Measurements from ENCODE around the gene AUTS2. TPM values are rescaled to one million over a fixed set of nuclear protein-coding genes. Genes with fewer than 3 reads are reported as not detected.

The AUTS2 gene
- total and polyA plus RNA-seq, 2 of the 8 experiments (the other 6 are each of a cell fraction or from before 2014, with no cell fraction given): 25.9 to 101 TPM

DNA sequence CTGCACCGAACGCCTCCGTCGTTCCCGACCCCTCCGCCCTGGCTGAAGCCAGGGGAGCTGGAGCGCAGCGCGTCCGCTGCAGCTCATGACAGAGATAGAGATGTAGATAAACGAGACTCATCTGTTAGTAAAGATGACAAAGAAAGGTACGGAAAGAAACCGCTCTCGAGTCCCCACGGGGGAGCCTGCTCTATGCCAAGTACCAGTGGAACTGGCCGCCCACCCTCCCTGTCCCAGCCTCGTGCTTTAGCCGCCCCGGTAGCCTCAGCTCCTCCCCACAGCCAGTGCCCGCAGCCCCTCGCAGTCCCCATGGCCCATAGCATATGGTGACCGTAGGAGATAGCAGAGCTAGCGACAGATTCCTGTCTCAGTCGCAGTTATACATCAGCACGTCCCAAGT, 1189.0 kb downstream of the AUTS2 start:
- Histone ChIP-seq H2BK20ac (ENCODE audit: low read length) (no peak overlapping the region), H3K36me3 (ENCODE audit: control insufficient read depth in 2 of 4, insufficient read depth in 4 of 4, low read length in 3 of 4) (peaks cover 51 to 100% (median 84%) of the 10 kb centered on the region in 4 experiments), H2BK15ac (ENCODE audit: low read length) (no peak overlapping the region), H3K79me2 (ENCODE audit: control insufficient read depth in 1 of 2, insufficient read depth in 2 of 2, low read length in 2 of 2) (peaks cover 0 to 2% of the 10 kb centered on the region in 2 experiments; a peak in 1 of 4 replicates), H3K9ac (replicated peaks in 1 of 4; ENCODE audit: extremely low read depth in 1 of 4, low read depth in 3 of 4, low read length in 3 of 4) (no peak overlapping the region), H3K9me3 (ENCODE audit: insufficient read depth in 2 of 2, low read depth in 1 of 2, low read length in 1 of 2) (no peaks in the 10 kb centered on the region), H3K27ac (ENCODE audit: low read depth, low read length) (no peak overlapping the region), H3K23me2 (ENCODE audit: low read depth, low read length) (no peaks in the 10 kb centered on the region), H3K18ac (ENCODE audit: extremely low read depth, low read length) (no peak overlapping the region), H2AFZ (ENCODE audit: low read length) (no peak overlapping the region), H3K4me1 (replicated peaks in 1 of 4; ENCODE audit: control insufficient read depth in 3 of 4, insufficient read depth in 4 of 4, low read length in 3 of 4) (no peaks in the 10 kb centered on the region; a peak in 1 of 7 replicates), H3K4me3 (ENCODE audit: extremely low read depth in 1 of 4, insufficient read depth in 2 of 4, low read depth in 3 of 4, low read length in 4 of 4) (no peak overlapping the region), H4K5ac (ENCODE audit: insufficient read length, low read depth, low read length) (no peak overlapping the region), H4K8ac (ENCODE audit: extremely low read depth, insufficient read depth, low read length) (no peak overlapping the region), H2BK120ac (replicated peaks; ENCODE audit: low read depth, low read length) (no peak overlapping the region), H2BK12ac (ENCODE audit: low read depth, low read length) (no peak overlapping the region), H3K4ac (replicated peaks; ENCODE audit: insufficient read length, low read depth, low read length) (no peak overlapping the region), H3K23ac (ENCODE audit: insufficient read length) (no peak overlapping the region), H3K27me3 (replicated peaks in 1 of 4; ENCODE audit: control insufficient read depth in 3 of 4, extremely low read depth in 1 of 4, insufficient read depth in 3 of 4, low read length in 3 of 4) (no peaks in the 10 kb centered on the region), H2BK5ac (ENCODE audit: low read depth, low read length) (no peak overlapping the region), H3K4me2 (ENCODE audit: insufficient read depth in 1 of 2, low read depth in 2 of 2, low read length in 2 of 2) (no peak overlapping the region), H2AK5ac (ENCODE audit: low read depth, low read length) (no peak overlapping the region), H4K91ac (replicated peaks; ENCODE audit: insufficient read length, low read length) (no peak overlapping the region), H4K20me1 (replicated peaks in 1 of 2; ENCODE audit: control insufficient read depth in 1 of 2, insufficient read depth in 2 of 2, low read length in 2 of 2) (peaks cover 0 to 5% of the 10 kb centered on the region in 2 experiments), H3K79me1 (ENCODE audit: low read depth, low read length) (no peaks in the 10 kb centered on the region), H3K14ac (ENCODE audit: insufficient read length) (no peak overlapping the region), H3K56ac (replicated peaks; ENCODE audit: insufficient read length, low read depth, low read length) (no peak overlapping the region)
- no peak for TF ChIP-seq FOSL1 (IDR thresholded peaks at IDR 0.05; ENCODE audit: insufficient read depth, low read depth, low read length)
- TF ChIP-seq, protein P1, sequence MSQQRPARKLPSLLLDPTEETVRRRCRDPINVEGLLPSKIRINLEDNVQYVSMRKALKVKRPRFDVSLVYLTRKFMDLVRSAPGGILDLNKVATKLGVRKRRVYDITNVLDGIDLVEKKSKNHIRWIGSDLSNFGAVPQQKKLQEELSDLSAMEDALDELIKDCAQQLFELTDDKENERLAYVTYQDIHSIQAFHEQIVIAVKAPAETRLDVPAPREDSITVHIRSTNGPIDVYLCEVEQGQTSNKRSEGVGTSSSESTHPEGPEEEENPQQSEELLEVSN (IDR thresholded peaks at IDR 0.05): no peak
- ChIA-PET POLR2A (ENCODE audit: partially characterized antibody) (no interaction called here), CTCF (ENCODE audit: partially characterized antibody) (interaction anchor here (6.3 kb wide), 1 partner anchor 12 kb away, joined by 46 read pairs; no protein-coding TSS in a partner anchor)
- DNase-seq (ENCODE audit: low read depth in 1 of 2, low spot score in 2 of 2) (no peak), FAIRE-seq (no peak)
- WGBS, 2 experiments (ENCODE audit: extremely low coverage in 1 of 2, insufficient coverage in 1 of 2, insufficient read length in 1 of 2, insufficient replicate concordance in 2 of 2, low coverage in 1 of 2, low lambda C conversion rate in 2 of 2, missing lambda C conversion rate in 1 of 2): 95% methylated on average over 25 of the region's 25 CpGs; no CpG with 5 or more reads in 1 of the 2 experiments
